ENCODE data around the gene DNAH14.
"Not testable (repeated sequence)": the region's sequence is repeated elsewhere in the genome, so short reads cannot be mapped to it uniquely, and the experiment has no call there.

The DNAH14 gene

GRCh38 chr1:225021037-225021436 is 91.6 kb downstream of the DNAH14 start:
- no peak for TF ChIP-seq CTCF (IDR thresholded peaks at IDR 0.05; ENCODE audit: extremely low read depth, missing control alignments)

GRCh38 chr1:225026701-225027100 is 97.2 kb downstream of the DNAH14 start:
- DNase-seq (ENCODE audit: low spot score) = no peak
- TF ChIP-seq CTCF (IDR thresholded peaks at IDR 0.05; ENCODE audit: extremely low read depth, missing control alignments) = no peak

More at GRCh38 chr1:225021037-225021436, 91.6 kb downstream of the DNAH14 start:
- no peak for DNase-seq (ENCODE audit: low spot score)

- DNase-seq (ENCODE audit: low spot score) = not testable (repeated sequence)
Observed at GRCh38 chr1:225036441-225036840, 107.0 kb downstream of the DNAH14 start.

GRCh38 chr1:225042263-225042662 is 112.8 kb downstream of the DNAH14 start:
- no peak for DNase-seq (ENCODE audit: low spot score)
- TF ChIP-seq CTCF (IDR thresholded peaks at IDR 0.05; ENCODE audit: extremely low read depth, missing control alignments) = no peak

- DNase-seq (ENCODE audit: low spot score) = no peak
- TF ChIP-seq CTCF (IDR thresholded peaks at IDR 0.05; ENCODE audit: extremely low read depth, missing control alignments) = no peak
Observed at GRCh38 chr1:225044258-225044657, 114.8 kb downstream of the DNAH14 start.

- no peak for TF ChIP-seq CTCF (IDR thresholded peaks at IDR 0.05; ENCODE audit: extremely low read depth, missing control alignments)
- no peak for DNase-seq (ENCODE audit: low spot score)
Observed at GRCh38 chr1:225049594-225049993, 120.1 kb downstream of the DNAH14 start.

GRCh38 chr1:225063722-225064121 is 134.2 kb downstream of the DNAH14 start:
- no peak for TF ChIP-seq CTCF (IDR thresholded peaks at IDR 0.05; ENCODE audit: extremely low read depth, missing control alignments)
- no peak for DNase-seq (ENCODE audit: low spot score)

GRCh38 chr1:225070972-225071371 is 141.5 kb downstream of the DNAH14 start:
- no peak for DNase-seq (ENCODE audit: low spot score)
- TF ChIP-seq CTCF (IDR thresholded peaks at IDR 0.05; ENCODE audit: extremely low read depth, missing control alignments) = no peak

Data from GM20000 (cell line).